Medulla oblongata (tissue), 1 donor: ENCODE results near the gene PLAGL1.

Experiments used
- DNase-seq: peaks from one replicate; pipeline ENCODE4 v3.0.0-alpha.2; 2015; ENCODE audit errors: extremely low spot score

The PLAGL1 gene

GRCh38 chr6:144008846-144009245, 787 bp upstream of the PLAGL1 start:
- no peak for DNase-seq

DNA sequence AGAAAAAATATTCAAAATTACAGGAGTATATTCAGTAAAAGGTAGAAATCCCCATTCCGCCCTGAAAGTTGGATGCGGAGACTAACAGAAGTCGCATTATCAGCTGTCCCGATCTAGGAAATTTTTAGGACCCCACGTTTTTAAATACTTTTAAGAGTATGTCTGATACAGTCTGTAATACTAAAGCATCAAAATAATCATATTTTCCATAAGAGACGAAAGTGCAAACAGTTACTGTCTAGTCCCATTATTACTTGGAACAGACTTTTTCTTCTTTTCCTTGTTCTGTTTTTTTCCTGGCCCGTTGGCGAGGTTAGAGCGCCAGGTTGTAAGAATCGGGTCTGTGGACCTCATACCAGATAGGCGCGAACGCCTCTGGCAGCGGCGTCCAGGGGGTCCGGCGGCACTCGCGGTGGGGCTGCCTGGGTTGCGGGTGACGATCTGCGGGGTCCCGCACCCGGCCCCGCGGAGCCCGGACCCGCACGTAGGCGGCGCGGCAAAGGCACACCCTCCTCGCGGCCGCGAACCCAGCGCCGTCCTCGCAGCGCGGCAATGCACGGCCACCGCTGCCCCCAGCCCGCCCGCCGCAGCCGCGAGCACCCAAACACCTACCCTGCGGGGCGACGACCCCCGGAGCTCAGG, 460 bp downstream of the PLAGL1 start:
- DNase-seq = no peak

GRCh38 chr6:144006736-144007477, 1.2 kb downstream of the PLAGL1 start:
- DNase-seq = no peak

DNA sequence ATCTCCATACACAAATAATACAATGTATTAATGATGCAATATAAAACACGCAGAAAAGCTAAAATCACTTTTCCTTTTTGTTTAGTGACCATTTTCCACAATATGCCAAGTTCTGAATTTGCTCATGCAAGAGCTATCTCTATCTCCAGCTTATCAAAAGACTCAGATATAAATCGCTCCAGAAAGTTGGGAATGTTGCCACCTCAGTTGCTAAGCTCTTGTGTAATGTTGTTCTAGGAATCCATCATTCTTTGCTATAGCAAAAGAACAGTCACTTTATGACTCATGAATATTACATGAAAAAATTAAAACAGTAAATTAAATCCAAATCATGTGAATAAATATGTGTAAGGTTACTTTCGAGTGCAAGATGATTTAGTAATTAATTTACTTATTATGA, 8.7 kb downstream of the PLAGL1 start:
- no peak for DNase-seq

DNA sequence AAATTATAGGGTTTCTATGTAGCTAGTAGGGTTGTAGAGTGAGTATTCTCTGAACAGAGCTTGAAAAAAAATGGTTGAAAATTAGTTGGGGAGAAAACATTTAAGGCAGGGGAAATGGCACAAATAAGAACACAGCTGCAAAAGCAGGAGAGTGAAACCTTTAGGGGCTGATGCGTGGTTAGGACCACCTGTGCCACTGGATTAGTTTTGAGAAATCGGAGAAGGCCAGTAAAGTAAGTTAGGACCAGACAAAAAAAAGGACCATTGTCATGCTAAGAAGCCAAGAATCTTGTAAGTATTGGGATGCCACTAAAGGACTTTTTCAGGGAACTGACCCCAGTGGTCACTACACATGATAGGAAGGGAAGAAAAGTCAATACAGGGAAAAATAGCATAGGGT, 9.4 kb downstream of the PLAGL1 start:
- no peak for DNase-seq

- no peak for DNase-seq
These were observed 14.0 kb downstream of the PLAGL1 start for GRCh38 chr6:143993965-143994646.

- DNase-seq = no peak
These were observed 15.8 kb downstream of the PLAGL1 start for GRCh38 chr6:143992285-143992684.

- DNase-seq = no peak
These were observed 21.5 kb downstream of the PLAGL1 start for GRCh38 chr6:143986463-143987065.

DNA sequence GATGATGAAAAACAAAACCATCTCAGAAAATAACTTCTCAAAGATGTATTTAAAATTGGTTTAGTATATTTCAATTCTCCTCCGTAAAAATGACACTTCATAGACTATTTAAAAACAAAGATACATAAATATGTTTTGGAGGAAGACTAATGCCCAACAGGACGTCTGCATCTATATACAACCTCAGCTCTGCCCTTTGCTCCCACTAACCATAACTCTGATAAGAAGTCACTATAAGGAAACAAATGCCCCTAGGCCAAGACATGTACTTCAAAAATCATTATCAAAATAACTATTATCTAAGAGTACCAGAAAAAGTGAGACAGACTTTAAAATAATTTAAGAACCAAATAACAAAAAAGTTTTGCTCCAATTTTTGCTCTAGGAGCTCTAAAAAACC, 23.4 kb downstream of the PLAGL1 start:
- DNase-seq = no peak

DNA sequence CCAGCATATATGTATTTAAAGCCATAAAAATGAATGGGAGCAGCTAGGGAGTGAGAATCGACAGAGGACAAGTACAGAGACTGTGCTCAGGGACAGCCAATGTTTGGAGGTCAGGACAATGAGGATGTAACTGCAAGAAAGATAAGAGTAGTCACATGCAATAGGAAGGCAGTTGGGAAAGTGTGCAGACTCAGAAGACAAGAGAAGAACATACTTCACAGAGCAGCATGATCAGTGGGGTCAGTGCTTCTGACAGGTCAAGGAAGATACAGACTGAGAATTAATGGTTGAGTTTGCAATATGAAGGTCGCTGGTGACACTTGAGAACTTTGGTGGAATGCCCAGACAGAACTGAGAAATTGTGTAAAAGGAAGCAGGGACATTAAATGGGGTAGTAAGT, 25.1 kb downstream of the PLAGL1 start:
- no peak for DNase-seq

DNA sequence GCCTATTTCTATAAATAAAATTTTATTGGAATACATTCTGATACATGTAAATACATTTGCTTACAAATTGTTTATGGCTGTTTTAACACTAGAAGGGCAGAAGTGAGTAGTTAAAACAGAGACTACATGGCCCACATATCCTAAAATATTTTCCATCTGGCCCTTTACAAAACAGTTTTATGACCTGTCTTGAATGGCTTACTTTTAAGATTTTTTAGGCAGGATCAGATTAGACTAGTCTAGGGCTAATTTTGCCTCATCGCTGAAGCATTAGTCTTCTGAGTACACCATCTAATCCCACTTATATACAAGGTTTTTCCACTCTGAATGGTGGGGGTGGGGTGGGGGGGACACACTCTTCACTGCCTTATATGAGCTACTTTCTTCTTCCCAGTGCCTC, 27.1 kb downstream of the PLAGL1 start:
- no peak for DNase-seq

DNA sequence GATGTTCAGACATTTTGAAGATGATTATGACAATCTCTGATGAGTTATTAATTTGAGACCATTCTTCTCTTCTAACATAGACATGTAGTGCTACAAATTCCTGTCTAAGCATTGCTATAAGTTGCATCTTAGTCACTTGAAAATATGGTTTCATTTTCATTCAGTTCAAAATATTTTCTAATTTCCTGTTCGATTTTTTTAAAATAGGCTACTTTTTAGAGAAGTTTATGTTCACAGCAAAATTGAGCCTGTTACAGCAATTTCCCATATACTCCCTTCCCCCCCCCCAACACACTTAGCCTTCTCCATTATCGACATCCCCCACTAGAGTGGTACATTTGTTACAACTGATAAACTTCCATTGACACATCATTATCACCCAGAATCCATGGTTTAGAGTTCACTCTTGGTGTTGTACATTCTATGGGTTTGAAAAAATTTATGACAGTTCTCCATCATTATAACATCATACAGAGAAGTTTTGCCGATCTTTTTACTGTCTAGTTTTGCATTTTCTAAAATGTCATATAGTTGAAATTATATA, 31.2 kb downstream of the PLAGL1 start:
- DNase-seq = no peak

- DNase-seq = no peak
These were observed 34.0 kb downstream of the PLAGL1 start for GRCh38 chr6:143974089-143974488.

DNA sequence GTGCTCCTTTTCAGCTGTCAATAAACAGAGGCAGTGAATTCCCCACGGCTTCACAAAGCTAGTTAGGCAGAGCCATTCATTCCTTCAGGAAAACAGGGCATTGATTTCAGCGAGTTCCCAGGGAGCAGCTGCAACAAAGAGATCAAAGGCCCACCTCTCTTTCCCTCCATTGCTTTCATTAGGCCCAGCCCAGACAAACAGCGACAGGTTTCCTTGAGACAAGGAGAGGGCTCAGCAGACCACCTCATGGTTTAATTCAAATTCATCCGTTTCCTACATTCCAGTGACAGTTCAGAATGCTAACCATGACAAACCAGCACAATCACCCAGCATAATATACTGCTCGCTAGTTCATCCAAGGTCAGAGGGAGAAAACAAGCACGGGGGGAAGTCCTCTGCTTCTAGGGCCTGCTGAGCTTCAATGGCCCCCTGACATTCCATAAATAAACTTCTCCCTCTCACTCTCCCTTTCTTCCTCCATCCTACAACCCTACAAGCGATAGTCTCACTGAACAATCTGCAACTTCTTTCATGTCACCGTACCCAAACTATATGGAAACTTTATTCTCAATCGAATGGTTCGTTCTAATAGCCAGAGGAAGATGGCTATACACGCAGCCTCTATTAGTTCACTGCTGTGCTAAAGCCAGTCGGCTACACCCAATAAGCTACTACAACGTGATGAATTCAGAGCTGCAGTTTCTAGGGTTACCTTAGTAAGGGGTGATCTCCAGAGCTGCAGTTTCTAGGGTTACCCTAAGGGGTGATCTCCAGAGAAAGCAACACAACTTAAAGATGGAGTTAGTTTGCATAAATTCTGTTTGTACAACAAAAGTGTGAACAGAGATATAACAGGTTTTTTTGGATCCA, 34.7 kb downstream of the PLAGL1 start:
- no peak for DNase-seq

DNA sequence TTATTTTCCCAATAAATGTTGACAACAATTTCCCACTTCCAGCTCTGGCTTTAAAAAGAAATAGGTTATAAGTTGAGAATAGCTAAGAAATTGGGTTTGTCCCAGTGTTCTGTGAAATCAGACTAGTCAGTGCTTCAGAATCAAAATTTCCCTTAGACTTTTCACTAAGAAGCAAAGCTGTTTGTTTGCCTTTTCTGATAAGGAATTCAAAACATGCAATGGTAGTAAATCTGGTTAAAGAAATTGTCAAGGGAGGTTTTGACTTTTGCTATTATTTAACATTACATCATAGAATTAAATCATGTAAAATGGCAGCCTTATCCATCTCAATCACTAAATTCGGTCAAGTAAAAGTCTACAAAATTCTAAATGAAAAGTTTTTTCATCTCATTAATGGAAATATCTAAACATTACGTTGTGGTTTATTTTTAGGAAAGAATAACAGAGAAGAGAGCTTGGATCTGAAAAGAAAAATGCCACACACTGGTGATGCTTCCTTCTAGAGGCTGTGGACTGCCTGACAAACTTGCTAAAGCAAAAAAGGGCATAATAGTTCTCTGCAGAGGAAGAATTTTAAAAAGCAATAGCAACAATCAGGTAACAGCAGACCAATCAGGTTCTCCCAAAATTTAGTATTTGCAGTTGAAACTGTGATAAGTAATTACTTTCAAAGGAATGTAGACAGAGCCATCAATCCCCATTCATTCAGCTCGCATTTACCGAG, 36.4 kb downstream of the PLAGL1 start:
- DNase-seq = no peak

DNA sequence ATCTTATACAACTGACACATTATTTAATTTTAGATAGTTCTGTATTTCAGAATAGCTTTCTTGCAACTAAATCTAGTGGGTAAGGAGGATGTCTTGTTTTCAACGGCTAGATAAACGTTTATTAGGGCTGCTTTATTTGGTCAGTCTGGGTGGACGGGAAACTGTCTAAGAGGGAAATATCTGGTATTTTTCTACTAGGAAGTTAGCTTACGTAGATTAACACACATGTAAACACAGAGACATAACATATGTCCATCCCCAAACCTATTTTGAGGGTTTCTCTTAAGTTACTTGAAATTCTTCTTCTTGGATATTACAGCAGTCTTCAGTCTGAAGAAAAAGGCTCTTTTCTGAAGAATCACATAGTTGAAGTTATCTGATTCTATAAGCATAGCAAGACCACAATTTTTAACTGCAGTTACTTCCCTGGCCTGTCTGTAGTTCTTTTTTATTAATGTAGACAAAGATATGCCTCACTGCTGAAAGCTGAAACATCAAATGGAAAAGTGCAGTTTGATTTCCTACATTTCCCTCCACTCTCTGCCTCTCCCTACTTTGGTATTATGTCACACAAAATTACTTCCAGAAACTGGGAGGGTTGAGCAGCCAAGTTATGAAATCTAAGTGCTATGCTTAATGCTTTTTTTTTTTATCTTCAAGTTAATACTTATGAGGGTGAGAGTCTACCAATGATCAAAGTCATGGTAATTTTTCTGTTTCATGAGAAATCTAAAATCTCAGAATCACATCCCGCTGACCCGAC, 37.4 kb downstream of the PLAGL1 start:
- DNase-seq = no peak

- DNase-seq = no peak
These were observed 39.0 kb downstream of the PLAGL1 start for GRCh38 chr6:143969077-143969476.

DNA sequence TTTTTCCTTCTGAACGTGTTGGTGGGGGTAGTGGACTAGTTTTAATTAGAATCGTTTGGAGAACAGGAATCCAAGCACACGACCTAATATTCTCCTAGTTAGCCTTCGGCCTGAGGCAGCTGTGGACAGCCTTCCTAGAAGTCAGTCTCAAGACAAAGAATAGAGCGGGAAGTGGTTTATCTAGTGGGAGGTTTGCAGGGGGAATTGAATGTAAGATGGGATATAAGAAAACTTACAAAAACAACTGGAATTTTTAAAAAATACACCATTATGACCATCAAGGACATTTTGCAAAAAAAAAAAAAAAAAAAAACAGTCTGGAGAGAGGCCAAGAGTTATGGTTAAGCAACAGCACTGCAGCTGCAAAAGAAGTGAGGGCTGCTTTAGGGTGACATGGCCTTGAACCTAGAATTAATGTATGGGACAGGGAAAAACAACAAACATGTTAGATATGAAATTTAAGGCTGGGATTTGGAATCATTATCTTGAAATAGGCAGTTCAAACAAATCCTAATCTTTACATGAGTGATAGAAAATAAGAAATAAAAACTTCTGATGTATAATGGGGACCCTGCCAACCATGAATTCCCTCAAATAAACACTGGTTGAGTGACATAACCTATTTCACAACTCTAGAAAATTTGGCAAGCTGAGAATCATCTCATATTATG, 40.2 kb downstream of the PLAGL1 start:
- no peak for DNase-seq

DNA sequence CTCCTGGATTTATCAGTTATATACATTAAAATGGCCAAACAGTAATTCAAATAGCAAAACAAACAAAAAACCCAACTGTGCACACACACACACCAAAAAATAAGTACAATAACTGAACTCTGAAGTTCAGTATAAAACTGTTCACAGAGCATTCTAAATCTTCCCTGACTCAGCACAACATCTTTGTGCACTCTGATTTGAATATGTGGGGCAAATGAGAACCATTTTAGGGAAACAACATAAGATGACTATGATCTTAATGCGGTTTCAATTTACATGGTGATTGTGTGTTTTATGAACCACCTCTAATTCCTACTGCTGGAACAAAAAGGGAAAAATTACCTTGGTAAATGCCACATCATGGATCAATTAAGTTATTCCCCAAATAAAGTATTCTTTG, 41.7 kb downstream of the PLAGL1 start:
- no peak for DNase-seq
